Liver (tissue), 3 donors: ENCODE measurements around the gene ADCY9.

Experiments
- CTCF ChIP-seq: fragments of 150-350 bp; IDR thresholded peaks from 2 replicates; pipeline ENCODE4 v1.5.1; 2017; ENCODE audit warnings: improper control_type of control experiment, low read depth, low read length; ENCODE audit not compliant: missing input control
- GABPA ChIP-seq, 2 donors: IDR thresholded peaks in 1 of 2; conservative IDR thresholded peaks in 1 of 2; 2 replicates each; pipeline ENCODE4 v1.6.1; 2016; ENCODE audit warnings: antibody characterized with exemption in 2 of 2, mild to moderate bottlenecking in 1 of 2, moderate library complexity in 1 of 2
- JUND ChIP-seq, 2 donors: IDR thresholded peaks; 2 replicates each; pipeline ENCODE4 v1.6.1; 2016; ENCODE audit warnings: antibody characterized with exemption in 2 of 2
- RAD21 ChIP-seq, 2 donors: IDR thresholded peaks; 2 replicates each; pipeline ENCODE4 v1.6.1; 2016; ENCODE audit warnings: antibody characterized with exemption in 2 of 2, mild to moderate bottlenecking in 2 of 2
- REST ChIP-seq: IDR thresholded peaks from 2 replicates; pipeline ENCODE4 v1.6.1; 2016; ENCODE audit warnings: antibody characterized with exemption, mild to moderate bottlenecking
- YY1 ChIP-seq: IDR thresholded peaks from 2 replicates; pipeline ENCODE4 v1.6.1; 2016; ENCODE audit warnings: antibody characterized with exemption, mild to moderate bottlenecking
- TF ChIP-seq, protein P1 (sequence below): IDR thresholded peaks from 2 replicates; pipeline ENCODE4 v1.6.1; 2016; ENCODE audit warnings: antibody characterized with exemption
- TF ChIP-seq, protein P2 (sequence below): IDR thresholded peaks from 2 replicates; pipeline ENCODE4 v1.6.1; 2016; ENCODE audit warnings: antibody characterized with exemption
- donor health status: healthy.
- donor health status: healthy.

DNA sequence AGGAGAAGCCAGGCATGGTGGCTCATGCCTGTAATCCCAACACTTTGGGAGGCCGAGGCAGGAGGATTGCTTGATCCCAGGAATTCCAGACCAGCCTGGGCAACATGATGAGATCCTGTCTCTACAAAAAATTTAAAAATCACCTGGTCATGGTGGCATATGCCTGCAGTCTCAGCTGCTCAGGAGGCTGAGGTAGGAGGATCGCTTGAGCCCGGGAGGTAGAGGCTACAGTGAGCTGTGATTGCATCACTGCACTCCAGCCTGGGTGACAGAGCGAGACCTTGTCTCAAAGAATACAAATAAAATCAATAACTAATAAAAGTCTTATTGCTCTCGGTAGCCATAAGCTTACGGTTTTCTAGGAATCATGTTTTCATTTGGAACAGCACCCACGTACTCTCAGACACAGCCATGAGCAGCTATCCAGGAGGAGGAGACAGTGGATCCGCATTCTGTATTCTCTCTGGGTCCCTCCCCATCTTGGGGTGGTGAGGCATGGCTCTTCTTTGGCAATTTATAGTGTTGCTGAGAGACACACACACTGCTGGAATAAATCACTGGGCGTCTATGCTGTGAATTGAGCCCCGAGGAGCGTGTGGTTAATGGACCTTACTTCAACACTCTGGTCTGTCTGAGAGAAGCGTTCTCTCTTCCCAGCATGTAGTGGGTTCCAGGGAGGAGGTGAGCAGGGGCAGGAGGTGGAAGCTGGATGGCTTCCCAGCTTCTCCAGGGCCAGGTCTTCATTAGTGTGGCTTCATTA, 8.5 kb upstream of the ADCY9 start:
- no peak for TF ChIP-seq CTCF
- TF ChIP-seq, protein P1, sequence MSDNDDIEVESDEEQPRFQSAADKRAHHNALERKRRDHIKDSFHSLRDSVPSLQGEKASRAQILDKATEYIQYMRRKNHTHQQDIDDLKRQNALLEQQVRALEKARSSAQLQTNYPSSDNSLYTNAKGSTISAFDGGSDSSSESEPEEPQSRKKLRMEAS: no peak
- TF ChIP-seq RAD21 (IDR thresholded peaks at IDR 0.05): no peak
- TF ChIP-seq REST: no peak
- no peak for TF ChIP-seq JUND (IDR thresholded peaks at IDR 0.05)
- TF ChIP-seq GABPA (IDR thresholded peaks at IDR 0.05 in 1 of 2, conservative IDR thresholded peaks at IDR 0.05 in 1 of 2): no peak
- no peak for TF ChIP-seq YY1
- TF ChIP-seq, protein P2, sequence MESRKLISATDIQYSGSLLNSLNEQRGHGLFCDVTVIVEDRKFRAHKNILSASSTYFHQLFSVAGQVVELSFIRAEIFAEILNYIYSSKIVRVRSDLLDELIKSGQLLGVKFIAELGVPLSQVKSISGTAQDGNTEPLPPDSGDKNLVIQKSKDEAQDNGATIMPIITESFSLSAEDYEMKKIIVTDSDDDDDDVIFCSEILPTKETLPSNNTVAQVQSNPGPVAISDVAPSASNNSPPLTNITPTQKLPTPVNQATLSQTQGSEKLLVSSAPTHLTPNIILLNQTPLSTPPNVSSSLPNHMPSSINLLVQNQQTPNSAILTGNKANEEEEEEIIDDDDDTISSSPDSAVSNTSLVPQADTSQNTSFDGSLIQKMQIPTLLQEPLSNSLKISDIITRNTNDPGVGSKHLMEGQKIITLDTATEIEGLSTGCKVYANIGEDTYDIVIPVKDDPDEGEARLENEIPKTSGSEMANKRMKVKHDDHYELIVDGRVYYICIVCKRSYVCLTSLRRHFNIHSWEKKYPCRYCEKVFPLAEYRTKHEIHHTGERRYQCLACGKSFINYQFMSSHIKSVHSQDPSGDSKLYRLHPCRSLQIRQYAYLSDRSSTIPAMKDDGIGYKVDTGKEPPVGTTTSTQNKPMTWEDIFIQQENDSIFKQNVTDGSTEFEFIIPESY: no peak
